CD14-positive monocyte (primary cell): Measurements from ENCODE around the gene MAST2. TPM values are rescaled to one million over a fixed set of nuclear protein-coding genes. Genes with fewer than 3 reads are reported as not detected.

Experiments used
- DNase-seq, 3 donors: peaks; one replicate each; pipeline ENCODE4 v3.0.0-alpha.2; 2011 to 2022
- H2AFZ ChIP-seq: 2 replicates; pipeline ENCODE4 v1.6.0; 2012; ENCODE audit warnings: mild to moderate bottlenecking, low read depth, low read length, inconsistent platforms; ENCODE audit not compliant: insufficient read depth, poor library complexity, severe bottlenecking
- H3K27ac ChIP-seq, 2 donors: 1 replicate in 1 of 2; 2 replicates in 1 of 2; pipeline ENCODE4 v1.5.1; 2012 to 2013; ENCODE audit warnings: low read length in 2 of 2, control low read depth in 1 of 2, inconsistent platforms in 1 of 2, low read depth in 1 of 2, mild to moderate bottlenecking in 1 of 2
- H3K27me3 ChIP-seq, 2 donors: one replicate each; pipeline versions ENCODE4 v1.6.0 to v1.6.1; 2011 to 2013; ENCODE audit warnings: low read length in 2 of 2; ENCODE audit not compliant: control insufficient read depth in 2 of 2, insufficient read depth in 2 of 2
- H3K36me3 ChIP-seq, 2 donors: replicated peaks in 1 of 2; 1 replicate in 1 of 2; 2 replicates in 1 of 2; pipeline versions ENCODE4 v1.5.1 to v1.6.1; 2012 to 2013; ENCODE audit warnings: low read length in 2 of 2, control low read depth in 1 of 2, inconsistent platforms in 1 of 2, mild to moderate bottlenecking in 1 of 2; ENCODE audit not compliant: insufficient read depth in 2 of 2, control insufficient read depth in 1 of 2
- H3K4me1 ChIP-seq, 2 donors: 1 replicate in 1 of 2; 2 replicates in 1 of 2; pipeline versions ENCODE4 v1.5.1 to v1.6.1; 2012 to 2013; ENCODE audit warnings: low read length in 2 of 2, control low read depth in 1 of 2, inconsistent platforms in 1 of 2, mild to moderate bottlenecking in 1 of 2, moderate library complexity in 1 of 2; ENCODE audit not compliant: insufficient read depth in 2 of 2, control insufficient read depth in 1 of 2
- H3K4me2 ChIP-seq: replicated peaks from 2 replicates; pipeline ENCODE3; 2012; ENCODE audit warnings: low read length, moderate library complexity, mild to moderate bottlenecking; ENCODE audit not compliant: poor library complexity, severe bottlenecking; ENCODE audit errors: extremely low read depth
- H3K4me3 ChIP-seq, 3 experiments: fragments of 200-600 bp in 1 of 3; sonication (generic) in 1 of 3; replicated peaks in 1 of 3; 1 replicate in 2 of 3; 2 replicates in 1 of 3; pipeline ENCODE4 v1.5.1; 2011 to 2013; ENCODE audit warnings: low read length in 3 of 3, mild to moderate bottlenecking in 3 of 3, control low read depth in 2 of 3, low read depth in 2 of 3, inconsistent platforms in 1 of 3, moderate library complexity in 1 of 3
- H3K79me2 ChIP-seq: 2 replicates; pipeline ENCODE4 v1.6.0; 2012; ENCODE audit warnings: mild to moderate bottlenecking, control low read depth, inconsistent platforms, low read length, moderate library complexity; ENCODE audit not compliant: insufficient read depth
- H3K9ac ChIP-seq: 2 replicates; pipeline ENCODE4 v1.6.0; 2017; ENCODE audit warnings: low read length, mild to moderate bottlenecking; ENCODE audit not compliant: insufficient read depth, poor library complexity, severe bottlenecking
- H3K9me3 ChIP-seq, 2 donors: replicated peaks in 1 of 2; 1 replicate in 1 of 2; 2 replicates in 1 of 2; pipeline versions ENCODE4 v1.5.1 to v1.6.1; 2012 to 2013; ENCODE audit warnings: low read length in 2 of 2, control low read depth in 1 of 2; ENCODE audit not compliant: control insufficient read depth in 1 of 2, insufficient read depth in 1 of 2
- H4K20me1 ChIP-seq: 2 replicates; pipeline ENCODE4 v1.6.0; 2012; ENCODE audit warnings: mild to moderate bottlenecking, low read length, control low read depth, moderate library complexity; ENCODE audit not compliant: insufficient read depth
- H3K27ac Mint-ChIP-seq, 7 donors: one replicate each; pipeline ENCODE4 v1.8.0; 2020; ENCODE audit warnings: mild to moderate bottlenecking in 7 of 7, mixed read lengths in 7 of 7, moderate library complexity in 6 of 7, inconsistent platforms in 2 of 7
- H3K27me3 Mint-ChIP-seq, 3 donors: one replicate each; pipeline ENCODE4 v1.8.0; 2021 to 2022; ENCODE audit warnings: low read depth in 3 of 3, mild to moderate bottlenecking in 3 of 3, mixed read lengths in 3 of 3, moderate library complexity in 3 of 3, inconsistent platforms in 1 of 3
- H3K36me3 Mint-ChIP-seq, 2 donors: one replicate each; pipeline ENCODE4 v1.8.0; 2020; ENCODE audit warnings: mixed read lengths in 2 of 2, inconsistent platforms in 1 of 2, mild to moderate bottlenecking in 1 of 2
- H3K4me1 Mint-ChIP-seq: one replicate; pipeline ENCODE4 v1.8.0; 2020; ENCODE audit warnings: mild to moderate bottlenecking, mixed read lengths
- H3K4me3 Mint-ChIP-seq, 2 donors: one replicate each; pipeline ENCODE4 v1.8.0; 2020; ENCODE audit warnings: mild to moderate bottlenecking in 2 of 2, mixed read lengths in 2 of 2, moderate library complexity in 1 of 2
- H3K9me3 Mint-ChIP-seq, 7 donors: one replicate each; pipeline ENCODE4 v1.8.0; 2020 to 2022; ENCODE audit warnings: mixed read lengths in 7 of 7, mild to moderate bottlenecking in 6 of 7, moderate library complexity in 6 of 7, inconsistent platforms in 2 of 7
- WGBS: methylation state at CpG from one replicate; pipeline ENCODE4 v1.1.5; 2013; ENCODE audit warnings: missing lambda C conversion rate; ENCODE audit not compliant: insufficient coverage; 5-methylcytosine and 5-hydroxymethylcytosine counted together
- intact Hi-C, 2 donors: fragments of 100-400 bp; cut with micrococcal nuclease; formaldehyde crosslinking; loops; one replicate each; pipeline versions ENCODE4 v1.15.0 to v1.15.1; 2023
- polyA plus RNA-seq, 3 donors: library from polyadenylated mRNA; depleted of rRNA in 1 of 3; unstranded in 2 of 3; stranded (reverse) in 1 of 3; fragments of 300-500 nt in 2 of 3; fragments of >200 nt in 1 of 3; fragmentation: Illumina TruSeq in 2 of 3; gene quantifications; 1 replicate in 2 of 3; 2 replicates in 1 of 3; pipeline ENCODE4 v1.2.3, GENCODE V29; 2012 to 2021
- TF ChIP-seq, protein P1 (sequence below): fragments of 200-600 bp; IDR thresholded peaks from one replicate; pipeline ENCODE4 v1.8.0; 2022; ENCODE audit warnings: antibody characterized with exemption, mild to moderate bottlenecking

MAST2 gene
- polyA plus RNA-seq, 3 donors: 1.0 to 7.2 (median 2.5) TPM

- Histone ChIP-seq H3K79me2 (no peaks in the 10 kb centered on the region), H3K4me3 (no peak overlapping the region), H3K27me3 (no peaks in the 10 kb centered on the region), H3K36me3 (peaks cover 22 to 28% of the 10 kb centered on the region in 2 donors), H2AFZ (no peak overlapping the region), H3K9me3 (no peaks in the 10 kb centered on the region), H3K4me2 (no peak overlapping the region), H3K27ac (no peak overlapping the region), H4K20me1 (no peaks in the 10 kb centered on the region), H3K4me1 (peaks cover 6 to 14% of the 10 kb centered on the region in 2 donors), H3K9ac (no peak overlapping the region)
- Mint-ChIP-seq H3K4me1 (no peaks in the 10 kb centered on the region), H3K36me3 (peaks cover 34 to 41% of the 10 kb centered on the region in 2 donors), H3K27me3 (no peaks in the 10 kb centered on the region), H3K27ac (no peak overlapping the region), H3K4me3 (no peak overlapping the region), H3K9me3 (no peaks in the 10 kb centered on the region)
- no peak for DNase-seq
- intact Hi-C loops: no loop called here
- TF ChIP-seq, protein P1, sequence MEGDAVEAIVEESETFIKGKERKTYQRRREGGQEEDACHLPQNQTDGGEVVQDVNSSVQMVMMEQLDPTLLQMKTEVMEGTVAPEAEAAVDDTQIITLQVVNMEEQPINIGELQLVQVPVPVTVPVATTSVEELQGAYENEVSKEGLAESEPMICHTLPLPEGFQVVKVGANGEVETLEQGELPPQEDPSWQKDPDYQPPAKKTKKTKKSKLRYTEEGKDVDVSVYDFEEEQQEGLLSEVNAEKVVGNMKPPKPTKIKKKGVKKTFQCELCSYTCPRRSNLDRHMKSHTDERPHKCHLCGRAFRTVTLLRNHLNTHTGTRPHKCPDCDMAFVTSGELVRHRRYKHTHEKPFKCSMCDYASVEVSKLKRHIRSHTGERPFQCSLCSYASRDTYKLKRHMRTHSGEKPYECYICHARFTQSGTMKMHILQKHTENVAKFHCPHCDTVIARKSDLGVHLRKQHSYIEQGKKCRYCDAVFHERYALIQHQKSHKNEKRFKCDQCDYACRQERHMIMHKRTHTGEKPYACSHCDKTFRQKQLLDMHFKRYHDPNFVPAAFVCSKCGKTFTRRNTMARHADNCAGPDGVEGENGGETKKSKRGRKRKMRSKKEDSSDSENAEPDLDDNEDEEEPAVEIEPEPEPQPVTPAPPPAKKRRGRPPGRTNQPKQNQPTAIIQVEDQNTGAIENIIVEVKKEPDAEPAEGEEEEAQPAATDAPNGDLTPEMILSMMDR: no peak
- WGBS: 90% methylated on average over 22 of the region's 27 CpGs
Measured at GRCh38 chr1:46034601-46035516, 231.4 kb downstream of the MAST2 start.

DNA sequence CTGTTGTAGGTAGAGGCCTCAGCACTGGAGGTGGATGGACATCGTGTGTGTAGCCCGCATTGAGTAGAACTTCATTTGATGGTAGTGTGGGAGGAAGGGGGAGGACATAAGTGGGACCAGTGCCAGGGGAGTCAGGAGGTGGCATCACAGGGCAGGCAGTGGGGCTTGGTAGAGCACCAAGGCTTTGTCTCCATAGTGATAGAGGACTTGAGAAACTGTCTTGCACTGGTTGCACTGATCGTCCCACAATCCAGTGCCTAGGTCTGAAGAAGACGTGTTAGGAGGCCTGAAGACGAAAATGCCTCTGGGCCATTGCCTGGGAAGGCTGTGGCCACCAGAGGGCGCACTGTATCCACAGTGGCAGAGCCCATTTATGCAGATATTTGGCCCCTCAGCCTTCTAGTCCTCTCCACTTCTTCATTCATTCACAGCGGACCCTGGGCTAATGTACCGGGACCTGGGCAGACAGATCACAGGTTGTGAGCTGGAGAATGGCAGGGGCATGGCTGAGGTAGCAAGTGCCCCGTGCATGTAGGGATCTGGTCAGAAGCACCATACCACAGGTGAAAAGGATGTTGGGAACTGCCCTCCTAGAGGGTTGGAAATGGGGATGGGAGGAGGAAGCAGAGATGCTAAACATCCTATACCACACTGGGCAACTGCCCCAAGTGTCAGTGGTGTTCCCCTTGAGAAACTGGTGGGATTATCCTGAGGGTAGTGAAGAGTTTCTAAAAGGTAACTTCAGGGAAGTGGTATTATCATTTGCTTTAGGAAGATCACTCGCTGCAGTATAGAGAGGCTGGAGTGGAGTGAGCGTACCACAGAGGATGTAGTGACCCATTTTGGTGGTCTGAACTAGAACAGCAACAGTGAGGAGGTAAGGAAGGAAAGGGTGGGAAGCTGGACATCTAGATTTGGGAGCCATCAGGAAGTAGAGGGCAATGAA is 233.8 kb downstream of the MAST2 start:
- H2AFZ ChIP-seq: no peak overlapping the region
- peak; percentile 68 to 79 (median 70) for DNase-seq

More for the DNA sequence above, 233.8 kb downstream of the MAST2 start:
- H3K27me3 Mint-ChIP-seq: no peaks in the 10 kb centered on the region
- intact Hi-C loops: loop anchor here (1.0 to 2.0 kb wide), 2 partner anchors 142 to 188 kb away; no protein-coding TSS in a partner anchor
- H3K9me3 Mint-ChIP-seq: peaks cover 0 to 2% (median 0%) of the 10 kb centered on the region in 7 donors
- H3K4me1 Mint-ChIP-seq: peaks cover 8% of the 10 kb centered on the region
- H3K4me3 ChIP-seq: no peak overlapping the region
- H3K9me3 ChIP-seq: no peaks in the 10 kb centered on the region
- H4K20me1 ChIP-seq: no peaks in the 10 kb centered on the region
- no peak overlapping the region for H3K4me3 Mint-ChIP-seq
- peak overlapping the region; percentile 1 for H3K4me2 ChIP-seq
- no peaks in the 10 kb centered on the region for H3K79me2 ChIP-seq
- H3K36me3 ChIP-seq: peaks cover 3 to 5% of the 10 kb centered on the region in 2 donors
- no peak overlapping the region for H3K27ac ChIP-seq
- WGBS: 35% methylated on average over 10 of the region's 11 CpGs
- no peak overlapping the region for H3K9ac ChIP-seq
- no peaks in the 10 kb centered on the region for H3K27me3 ChIP-seq
- no peak overlapping the region for H3K27ac Mint-ChIP-seq
- TF ChIP-seq, protein P1: peak; percentile 97
- H3K4me1 ChIP-seq: peaks cover 11 to 14% of the 10 kb centered on the region in 2 donors
- H3K36me3 Mint-ChIP-seq: peaks cover 19 to 21% of the 10 kb centered on the region in 2 donors
